DND-41 (cell line): ENCODE results near the gene DHPS.

ENCODE experiments used
- EZH2 ChIP-seq: IDR thresholded peaks from 3 replicates; pipeline ENCODE4 v1.6.1; 2012; ENCODE audit warnings: borderline replicate concordance, low read depth, mild to moderate bottlenecking, moderate library complexity, low read length, inconsistent platforms; ENCODE audit not compliant: severe bottlenecking
- TF ChIP-seq, protein P1 (sequence below): IDR thresholded peaks from 2 replicates; pipeline ENCODE4 v1.5.1; 2012; ENCODE audit warnings: borderline replicate concordance, low read length, moderate library complexity, mild to moderate bottlenecking; ENCODE audit not compliant: poor library complexity, severe bottlenecking; ENCODE audit errors: extremely low read depth

DNA sequence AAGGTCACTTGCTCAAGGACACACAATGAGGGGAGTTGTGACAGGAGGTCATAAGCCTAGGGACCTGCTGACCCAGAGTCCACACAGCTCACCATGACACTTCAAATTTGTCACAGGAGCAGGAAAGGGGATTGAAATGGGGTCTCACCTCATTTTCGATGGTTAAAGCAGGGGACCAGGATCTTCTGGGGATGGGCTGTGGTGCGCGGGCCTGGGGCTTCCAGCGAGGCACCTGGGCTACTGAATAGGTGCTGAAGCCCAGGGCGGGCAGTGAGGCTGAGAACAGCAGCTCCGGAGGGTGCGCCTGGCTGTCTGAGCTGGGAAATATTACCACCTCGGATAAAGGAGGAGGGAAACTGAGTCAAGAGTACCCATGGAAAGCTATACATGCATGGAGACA is 26.1 kb downstream of the DHPS start:
- TF ChIP-seq, protein P1, sequence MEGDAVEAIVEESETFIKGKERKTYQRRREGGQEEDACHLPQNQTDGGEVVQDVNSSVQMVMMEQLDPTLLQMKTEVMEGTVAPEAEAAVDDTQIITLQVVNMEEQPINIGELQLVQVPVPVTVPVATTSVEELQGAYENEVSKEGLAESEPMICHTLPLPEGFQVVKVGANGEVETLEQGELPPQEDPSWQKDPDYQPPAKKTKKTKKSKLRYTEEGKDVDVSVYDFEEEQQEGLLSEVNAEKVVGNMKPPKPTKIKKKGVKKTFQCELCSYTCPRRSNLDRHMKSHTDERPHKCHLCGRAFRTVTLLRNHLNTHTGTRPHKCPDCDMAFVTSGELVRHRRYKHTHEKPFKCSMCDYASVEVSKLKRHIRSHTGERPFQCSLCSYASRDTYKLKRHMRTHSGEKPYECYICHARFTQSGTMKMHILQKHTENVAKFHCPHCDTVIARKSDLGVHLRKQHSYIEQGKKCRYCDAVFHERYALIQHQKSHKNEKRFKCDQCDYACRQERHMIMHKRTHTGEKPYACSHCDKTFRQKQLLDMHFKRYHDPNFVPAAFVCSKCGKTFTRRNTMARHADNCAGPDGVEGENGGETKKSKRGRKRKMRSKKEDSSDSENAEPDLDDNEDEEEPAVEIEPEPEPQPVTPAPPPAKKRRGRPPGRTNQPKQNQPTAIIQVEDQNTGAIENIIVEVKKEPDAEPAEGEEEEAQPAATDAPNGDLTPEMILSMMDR, result no peak
- TF ChIP-seq EZH2, result no peak
